Neural crest cell (in vitro differentiated cells): ENCODE measurements around the gene B9D1. TPM values are rescaled to one million over a fixed set of nuclear protein-coding genes. Genes with fewer than 3 reads are reported as not detected.

Experiments
- DNase-seq: peaks from one replicate; pipeline ENCODE4 v3.0.0; 2021; ENCODE audit warnings: low read depth, mixed read lengths, low spot score
- H3K27ac Mint-ChIP-seq: one replicate; pipeline ENCODE4 v1.8.0; 2021; ENCODE audit warnings: mild to moderate bottlenecking, mixed read lengths; ENCODE audit not compliant: unreplicated experiment
- H3K27me3 Mint-ChIP-seq: 2 replicates; pipeline ENCODE4 v1.8.0; 2021; ENCODE audit warnings: low read depth, mild to moderate bottlenecking, mixed read lengths
- H3K36me3 Mint-ChIP-seq: 2 replicates; pipeline ENCODE4 v1.8.0; 2021; ENCODE audit warnings: low read depth, mild to moderate bottlenecking, mixed read lengths
- H3K4me1 Mint-ChIP-seq: 2 replicates; pipeline ENCODE4 v1.8.0; 2021; ENCODE audit warnings: mixed read lengths
- H3K4me3 Mint-ChIP-seq: one replicate; pipeline ENCODE4 v1.8.0; 2021; ENCODE audit warnings: mild to moderate bottlenecking, mixed read lengths
- H3K9me3 Mint-ChIP-seq: 2 replicates; pipeline ENCODE4 v1.8.0; 2021; ENCODE audit warnings: mixed read lengths
- total RNA-seq: library from RNA; stranded (reverse); gene quantifications from 2 replicates; pipeline ENCODE4 v1.2.1, GENCODE V29; 2021
- TF ChIP-seq, protein P1 (sequence below): fragments of 200-600 bp; sonication (generic); conservative IDR thresholded peaks from 2 replicates; pipeline ENCODE4 v1.5.0; 2021; ENCODE audit warnings: antibody characterized with exemption, mild to moderate bottlenecking

B9D1 gene
- total RNA-seq, 1 donor from 2014 or later = 17.9 TPM

DNA sequence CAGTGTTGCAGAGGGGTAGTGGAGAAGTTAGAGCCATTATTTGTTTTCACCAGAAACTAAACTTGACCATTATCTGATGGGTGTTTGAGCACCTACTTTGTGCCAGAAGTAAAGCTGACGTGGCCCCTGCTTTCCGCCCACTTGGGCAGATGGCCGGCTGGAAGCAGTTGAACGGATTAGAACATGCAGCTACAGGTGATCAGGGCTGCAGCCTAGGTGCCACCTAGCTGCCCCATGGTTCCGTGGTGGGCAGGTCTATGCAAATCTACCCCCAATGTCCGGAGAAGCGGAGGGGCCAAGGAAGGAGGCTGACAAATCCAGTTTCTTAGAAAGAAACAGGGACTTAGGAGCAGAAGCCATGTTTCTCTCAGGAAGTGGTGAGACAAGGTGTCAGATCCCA lies 62.7 kb downstream of the B9D1 start:
- H3K27ac Mint-ChIP-seq = no peak overlapping the region
- no peaks in the 10 kb centered on the region for H3K9me3 Mint-ChIP-seq
- H3K27me3 Mint-ChIP-seq = no peaks in the 10 kb centered on the region
- H3K36me3 Mint-ChIP-seq = no peaks in the 10 kb centered on the region
- DNase-seq = no peak
- H3K4me1 Mint-ChIP-seq = peaks cover 34% of the 10 kb centered on the region
- TF ChIP-seq, protein P1, sequence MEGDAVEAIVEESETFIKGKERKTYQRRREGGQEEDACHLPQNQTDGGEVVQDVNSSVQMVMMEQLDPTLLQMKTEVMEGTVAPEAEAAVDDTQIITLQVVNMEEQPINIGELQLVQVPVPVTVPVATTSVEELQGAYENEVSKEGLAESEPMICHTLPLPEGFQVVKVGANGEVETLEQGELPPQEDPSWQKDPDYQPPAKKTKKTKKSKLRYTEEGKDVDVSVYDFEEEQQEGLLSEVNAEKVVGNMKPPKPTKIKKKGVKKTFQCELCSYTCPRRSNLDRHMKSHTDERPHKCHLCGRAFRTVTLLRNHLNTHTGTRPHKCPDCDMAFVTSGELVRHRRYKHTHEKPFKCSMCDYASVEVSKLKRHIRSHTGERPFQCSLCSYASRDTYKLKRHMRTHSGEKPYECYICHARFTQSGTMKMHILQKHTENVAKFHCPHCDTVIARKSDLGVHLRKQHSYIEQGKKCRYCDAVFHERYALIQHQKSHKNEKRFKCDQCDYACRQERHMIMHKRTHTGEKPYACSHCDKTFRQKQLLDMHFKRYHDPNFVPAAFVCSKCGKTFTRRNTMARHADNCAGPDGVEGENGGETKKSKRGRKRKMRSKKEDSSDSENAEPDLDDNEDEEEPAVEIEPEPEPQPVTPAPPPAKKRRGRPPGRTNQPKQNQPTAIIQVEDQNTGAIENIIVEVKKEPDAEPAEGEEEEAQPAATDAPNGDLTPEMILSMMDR = no peak
- no peak overlapping the region for H3K4me3 Mint-ChIP-seq

DNA sequence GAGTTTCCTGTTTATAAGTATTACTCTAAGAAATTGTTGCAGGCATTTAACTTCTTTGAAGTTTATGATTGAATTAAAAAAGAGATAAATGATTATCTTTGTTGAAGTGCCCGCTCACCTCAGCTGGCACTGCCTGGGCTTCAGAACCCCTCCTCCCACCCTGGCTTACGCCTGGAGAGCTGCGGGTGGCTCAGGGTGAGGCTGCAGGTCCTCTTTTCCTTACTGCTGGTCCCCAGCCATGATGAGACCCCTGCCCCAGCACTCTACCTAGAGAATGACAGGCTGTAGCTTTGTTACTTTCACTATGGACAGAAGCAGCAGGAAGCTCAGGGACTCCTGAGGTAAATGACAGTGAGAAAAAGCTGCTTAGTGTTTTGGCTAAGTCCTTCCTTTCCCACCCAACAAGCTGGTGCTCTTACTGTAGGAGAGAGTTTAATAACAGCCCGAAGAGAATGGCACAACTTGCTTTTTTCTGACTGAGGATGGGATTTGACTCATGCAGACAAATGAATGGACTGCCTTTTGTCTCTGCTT lies 63.2 kb downstream of the B9D1 start:
- Mint-ChIP-seq H3K36me3 (no peaks in the 10 kb centered on the region), H3K9me3 (no peaks in the 10 kb centered on the region), H3K27me3 (no peaks in the 10 kb centered on the region), H3K27ac (no peak overlapping the region), H3K4me3 (no peak overlapping the region), H3K4me1 (peaks cover 34% of the 10 kb centered on the region)
- TF ChIP-seq, protein P1 = no peak
- no peak for DNase-seq

- peaks cover 30% of the 10 kb centered on the region for H3K4me1 Mint-ChIP-seq
- DNase-seq = no peak
- peak overlapping the region; percentile 64 for H3K27ac Mint-ChIP-seq
- no peaks in the 10 kb centered on the region for H3K27me3 Mint-ChIP-seq
- no peak overlapping the region for H3K4me3 Mint-ChIP-seq
- no peaks in the 10 kb centered on the region for H3K9me3 Mint-ChIP-seq
- H3K36me3 Mint-ChIP-seq = no peaks in the 10 kb centered on the region
- TF ChIP-seq, protein P1 = no peak
These were observed 63.8 kb downstream of the B9D1 start for GRCh38 chr17:19298569-19299213.

- Mint-ChIP-seq H3K4me1 (peaks cover 30% of the 10 kb centered on the region), H3K36me3 (no peaks in the 10 kb centered on the region), H3K9me3 (no peaks in the 10 kb centered on the region), H3K27ac (peak overlapping the region; percentile 4), H3K4me3 (no peak overlapping the region), H3K27me3 (no peaks in the 10 kb centered on the region)
- no peak for DNase-seq
- TF ChIP-seq, protein P1 = no peak
These were observed 65.4 kb downstream of the B9D1 start for GRCh38 chr17:19296786-19297778.

- Mint-ChIP-seq H3K9me3 (no peaks in the 10 kb centered on the region), H3K27ac (no peak overlapping the region), H3K4me3 (no peak overlapping the region), H3K4me1 (peaks cover 36% of the 10 kb centered on the region), H3K36me3 (no peaks in the 10 kb centered on the region), H3K27me3 (no peaks in the 10 kb centered on the region)
- TF ChIP-seq, protein P1 = no peak
- DNase-seq = no peak
These were observed 66.9 kb downstream of the B9D1 start for GRCh38 chr17:19295473-19296135.
